Endothelial cell of umbilical vein (primary cell): Measurements from ENCODE around the gene GALNT2. TPM values are rescaled to one million over a fixed set of nuclear protein-coding genes. Genes with fewer than 3 reads are reported as not detected.

Source experiments
- BruUV-seq: library from RNA; stranded (reverse); fragments of 400-500 nt; replicated peaks from 2 replicates; lab custom pipeline; 2021; lab: Mats Ljungman, UMichigan
- CTCF ChIA-PET: fragments of 300-600, 350-600 bp; sonication (Branson Sonifier 250); formaldehyde crosslinking; loops from one replicate; lab custom pipeline; 2021; ENCODE audit warnings: antibody characterized with exemption, inconsistent platforms; lab: Charles Lee
- POLR2A ChIA-PET: fragments of 300-600, 350-600 bp; sonication (Branson Sonifier 250); formaldehyde crosslinking; loops from one replicate; lab custom pipeline; 2021; ENCODE audit warnings: antibody characterized with exemption, inconsistent platforms; lab: Charles Lee
- DNase-seq: peaks from one replicate; pipeline ENCODE4 v3.0.0-alpha.2; 2011; ENCODE audit warnings: low read depth, low spot score
- FAIRE-seq: peaks from 2 replicates; lab custom pipeline; 2011; peaks lifted over from hg19 to GRCh38; lab: Jason Lieb, UNC
- H2AFZ ChIP-seq: 2 replicates; pipeline ENCODE4 v1.6.0; 2012; ENCODE audit warnings: low read depth, low read length, control low read depth, inconsistent platforms
- H3K27ac ChIP-seq: 2 replicates; pipeline ENCODE4 v1.5.1; 2011; ENCODE audit warnings: low read depth, mild to moderate bottlenecking, control low read depth, low read length, moderate library complexity; ENCODE audit not compliant: insufficient read depth
- H3K27me3 ChIP-seq, 2 experiments: 2 replicates each; pipeline versions ENCODE4 v1.6.0 to v1.6.1; 2011; ENCODE audit warnings: low read length in 2 of 2, mixed read lengths in 1 of 2; ENCODE audit not compliant: control insufficient read depth in 2 of 2, insufficient read depth in 2 of 2
- H3K36me3 ChIP-seq, 2 experiments: 2 replicates in 1 of 2; 3 replicates in 1 of 2; pipeline ENCODE4 v1.5.1; 2011; ENCODE audit warnings: low read length in 2 of 2, mild to moderate bottlenecking in 1 of 2, moderate library complexity in 1 of 2; ENCODE audit not compliant: control insufficient read depth in 2 of 2, insufficient read depth in 2 of 2; ENCODE audit errors: extremely low read depth in 1 of 2
- H3K4me1 ChIP-seq: 3 replicates; pipeline ENCODE4 v1.5.1; 2011; ENCODE audit warnings: mild to moderate bottlenecking, low read length; ENCODE audit not compliant: control insufficient read depth, insufficient read depth; ENCODE audit errors: extremely low read depth
- H3K4me2 ChIP-seq: 2 replicates; pipeline ENCODE4 v1.6.1; 2011; ENCODE audit warnings: low read length, control low read depth, mixed read lengths; ENCODE audit not compliant: insufficient read depth
- H3K4me3 ChIP-seq, 3 experiments: fragments of 200-600 bp in 1 of 3; sonication (generic), shearing (Covaris generic) in 1 of 3; replicated peaks in 1 of 3; 2 replicates each; pipeline ENCODE4 v1.5.1; 2011 to 2016; ENCODE audit warnings: control low read depth in 3 of 3, low read length in 3 of 3, mild to moderate bottlenecking in 2 of 3, inconsistent platforms in 1 of 3, low read depth in 1 of 3, moderate library complexity in 1 of 3; ENCODE audit not compliant: insufficient read depth in 1 of 3
- H3K79me2 ChIP-seq: 2 replicates; pipeline ENCODE4 v1.6.0; 2012; ENCODE audit warnings: low read length, inconsistent platforms; ENCODE audit not compliant: control insufficient read depth, insufficient read depth
- H3K9ac ChIP-seq: replicated peaks from 2 replicates; pipeline ENCODE3; 2011; ENCODE audit warnings: low read length, control low read depth; ENCODE audit not compliant: insufficient read depth; ENCODE audit errors: extremely low read depth
- H3K9me1 ChIP-seq: replicated peaks from 3 replicates; pipeline ENCODE4 v1.6.0; 2011; ENCODE audit warnings: mild to moderate bottlenecking, low read length; ENCODE audit not compliant: control insufficient read depth, insufficient read depth; ENCODE audit errors: extremely low read depth
- H3K9me3 ChIP-seq: replicated peaks from 2 replicates; pipeline ENCODE4 v1.5.1; 2012; ENCODE audit warnings: low read length, inconsistent platforms; ENCODE audit not compliant: control insufficient read depth, insufficient read depth
- H4K20me1 ChIP-seq: replicated peaks from 2 replicates; pipeline ENCODE3; 2011; ENCODE audit warnings: mild to moderate bottlenecking, low read length; ENCODE audit not compliant: control insufficient read depth, insufficient read depth; ENCODE audit errors: extremely low read depth
- EZH2 ChIP-seq: IDR thresholded peaks from 2 replicates; pipeline ENCODE4 v1.6.1; 2012; ENCODE audit warnings: borderline replicate concordance, low read depth, mild to moderate bottlenecking, moderate library complexity, low read length, inconsistent platforms; ENCODE audit not compliant: severe bottlenecking
- FOS ChIP-seq: IDR thresholded peaks from 2 replicates; pipeline ENCODE4 v1.6.1; 2011; ENCODE audit warnings: mild to moderate bottlenecking, low read length, moderate library complexity, borderline replicate concordance; ENCODE audit not compliant: insufficient read depth
- GATA2 ChIP-seq: IDR thresholded peaks from 2 replicates; pipeline ENCODE4 v1.7.0; 2011; ENCODE audit warnings: low read depth, mild to moderate bottlenecking, moderate library complexity, mixed read lengths, low read length; ENCODE audit not compliant: insufficient read length, insufficient read depth
- JUN ChIP-seq: IDR thresholded peaks from 2 replicates; pipeline ENCODE4 v1.6.1; 2011; ENCODE audit warnings: borderline replicate concordance, low read depth; ENCODE audit not compliant: insufficient read length, insufficient read depth
- MYC ChIP-seq: IDR thresholded peaks from one replicate; pipeline ENCODE4 v1.6.1; 2011; ENCODE audit warnings: mild to moderate bottlenecking, low read depth, low read length
- POLR2A ChIP-seq: IDR thresholded peaks from 2 replicates; pipeline ENCODE4 v1.6.1; 2012; ENCODE audit warnings: low read depth, mild to moderate bottlenecking, control low read depth, low read length
- POLR2AphosphoS5 ChIP-seq: IDR thresholded peaks from 2 replicates; pipeline ENCODE4 v1.6.1; 2012; ENCODE audit warnings: low read depth, mild to moderate bottlenecking, control low read depth, low read length, moderate library complexity; ENCODE audit not compliant: insufficient read depth
- dilution Hi-C: fragments of 300-500 bp; cut with MboI; formaldehyde crosslinking; loops from one replicate; pipeline ENCODE4 v1.15.0; 2019; ENCODE audit warnings: low sequenced_read_pairs; ENCODE audit not compliant: extremely low pct_ligation_motif_present
- intact Hi-C: fragments of 100-400 bp; cut with micrococcal nuclease; formaldehyde crosslinking; loops from one replicate; pipeline ENCODE4 v1.10.0; 2022
- polyA plus RNA-seq, 4 experiments: library from polyadenylated mRNA; depleted of rRNA in 3 of 4; stranded (reverse) in 3 of 4; unstranded in 1 of 4; fragments of >200 nt; gene quantifications; 2 replicates each; pipeline versions ENCODE4 v1.2.1 to v1.2.3, GENCODE V29; 2011 to 2012; ENCODE audit warnings: missing spikeins in 1 of 4
- total RNA-seq: library from RNA; stranded (reverse); gene quantifications from 2 replicates; pipeline ENCODE4 v1.2.3, GENCODE V29; 2021
- TF ChIP-seq, protein P1 (sequence below): IDR thresholded peaks from 2 replicates; pipeline ENCODE4 v1.6.1; 2011; ENCODE audit not compliant: insufficient read depth, insufficient read length
- TF ChIP-seq, protein P2 (sequence below), 2 donors: IDR thresholded peaks; 1 replicate in 1 of 2; 2 replicates in 1 of 2; pipeline ENCODE4 v1.5.1; 2011; ENCODE audit warnings: low read length in 2 of 2, mild to moderate bottlenecking in 2 of 2, moderate library complexity in 2 of 2, control low read depth in 1 of 2, inconsistent platforms in 1 of 2, low read depth in 1 of 2; ENCODE audit not compliant: insufficient read depth in 1 of 2; ENCODE audit errors: extremely low read depth in 1 of 2

Gene GALNT2
- total and polyA plus RNA-seq, 2 donors (not counting 3 experiments of a cell fraction or from before 2014, with no cell fraction given), result 56.3 to 77.5 TPM

DNA sequence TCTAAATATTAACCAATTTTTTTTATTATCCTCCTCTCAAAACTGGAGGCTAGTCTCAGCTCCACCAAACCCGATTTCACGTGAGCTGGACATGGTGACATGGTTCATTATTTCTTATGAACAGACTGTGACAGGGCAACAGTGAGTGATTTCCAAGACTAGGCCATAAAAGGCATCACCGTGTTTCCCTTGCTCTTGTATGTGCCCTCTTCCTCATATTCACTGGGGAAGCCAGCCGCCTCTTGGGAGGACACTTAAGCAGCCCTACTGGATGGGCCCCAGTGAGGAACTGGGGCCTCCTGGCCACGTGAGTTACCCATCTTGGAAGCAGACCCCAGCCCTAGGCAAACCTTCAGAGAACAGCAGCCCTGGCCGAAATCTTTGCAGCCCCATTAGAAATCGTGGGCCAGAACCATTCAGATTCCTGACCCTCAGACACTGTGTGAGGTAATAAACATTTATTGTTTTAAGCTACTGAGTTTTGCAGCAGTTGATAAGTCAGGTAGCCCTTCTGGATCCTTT lies 105.0 kb downstream of the GALNT2 start:
- H3K4me1 ChIP-seq, result no peaks in the 10 kb centered on the region
- BruUV-seq, result no TSS peak
- H3K9ac ChIP-seq, result no peak overlapping the region
- dilution Hi-C loops, result no loop called here
- intact Hi-C loops, result no loop called here
- no peak overlapping the region for H2AFZ ChIP-seq
- H3K36me3 ChIP-seq, result no peaks in the 10 kb centered on the region
- no peak overlapping the region for H3K4me3 ChIP-seq
- no peak for FAIRE-seq
- H3K27ac ChIP-seq, result no peak overlapping the region
- ChIA-PET CTCF (no interaction called here), POLR2A (no interaction called here)
- H3K79me2 ChIP-seq, result peaks cover 4% of the 10 kb centered on the region
- no peaks in the 10 kb centered on the region for H3K9me1 ChIP-seq
- H3K4me2 ChIP-seq, result no peak overlapping the region
- no peaks in the 10 kb centered on the region for H3K27me3 ChIP-seq
- no peaks in the 10 kb centered on the region for H3K9me3 ChIP-seq
- DNase-seq, result no peak
- no peaks in the 10 kb centered on the region for H4K20me1 ChIP-seq
- TF ChIP-seq, protein P1, sequence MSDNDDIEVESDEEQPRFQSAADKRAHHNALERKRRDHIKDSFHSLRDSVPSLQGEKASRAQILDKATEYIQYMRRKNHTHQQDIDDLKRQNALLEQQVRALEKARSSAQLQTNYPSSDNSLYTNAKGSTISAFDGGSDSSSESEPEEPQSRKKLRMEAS, result no peak
- TF ChIP-seq POLR2AphosphoS5, result no peak
- no peak for TF ChIP-seq EZH2
- TF ChIP-seq FOS, result no peak
- no peak for TF ChIP-seq POLR2A
- no peak for TF ChIP-seq JUN
- no peak for TF ChIP-seq GATA2
- TF ChIP-seq MYC, result no peak
- TF ChIP-seq, protein P2, sequence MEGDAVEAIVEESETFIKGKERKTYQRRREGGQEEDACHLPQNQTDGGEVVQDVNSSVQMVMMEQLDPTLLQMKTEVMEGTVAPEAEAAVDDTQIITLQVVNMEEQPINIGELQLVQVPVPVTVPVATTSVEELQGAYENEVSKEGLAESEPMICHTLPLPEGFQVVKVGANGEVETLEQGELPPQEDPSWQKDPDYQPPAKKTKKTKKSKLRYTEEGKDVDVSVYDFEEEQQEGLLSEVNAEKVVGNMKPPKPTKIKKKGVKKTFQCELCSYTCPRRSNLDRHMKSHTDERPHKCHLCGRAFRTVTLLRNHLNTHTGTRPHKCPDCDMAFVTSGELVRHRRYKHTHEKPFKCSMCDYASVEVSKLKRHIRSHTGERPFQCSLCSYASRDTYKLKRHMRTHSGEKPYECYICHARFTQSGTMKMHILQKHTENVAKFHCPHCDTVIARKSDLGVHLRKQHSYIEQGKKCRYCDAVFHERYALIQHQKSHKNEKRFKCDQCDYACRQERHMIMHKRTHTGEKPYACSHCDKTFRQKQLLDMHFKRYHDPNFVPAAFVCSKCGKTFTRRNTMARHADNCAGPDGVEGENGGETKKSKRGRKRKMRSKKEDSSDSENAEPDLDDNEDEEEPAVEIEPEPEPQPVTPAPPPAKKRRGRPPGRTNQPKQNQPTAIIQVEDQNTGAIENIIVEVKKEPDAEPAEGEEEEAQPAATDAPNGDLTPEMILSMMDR (IDR thresholded peaks at IDR 0.05; ENCODE audit: extremely low read depth in 1 of 2, insufficient read depth in 1 of 2, low read depth in 1 of 2, low read length in 2 of 2), result no peak
